NCI-H2081 (cell line): ENCODE results near the gene GDF10.
A peak's percentile ranks its signal among the peaks of the same experiment; 100 is the strongest.

Experiments used
- DNase-seq, 2 experiments: peaks; one replicate each; lab custom pipeline; 2025; lab: John Stamatoyannopoulos, UW

GDF10 gene

DNA sequence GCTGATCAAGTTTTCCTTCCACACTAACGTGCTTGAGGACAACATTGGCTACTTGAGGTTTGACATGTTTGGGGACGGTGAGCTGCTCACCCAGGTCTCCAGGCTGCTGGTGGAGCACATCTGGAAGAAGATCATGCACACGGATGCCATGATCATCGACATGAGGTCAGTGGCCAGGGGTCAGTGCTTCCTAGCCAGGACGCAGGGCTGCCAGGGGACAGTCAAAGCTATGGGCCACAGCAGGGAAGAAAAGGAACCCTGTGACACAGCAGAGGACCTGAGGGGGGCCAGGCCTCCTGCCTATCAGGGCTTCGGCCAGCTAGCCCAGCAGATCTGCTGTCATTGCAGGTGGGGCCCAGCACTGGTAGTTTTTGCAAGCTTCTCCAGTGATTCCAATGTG lies 53.4 kb downstream of the GDF10 start:
- no peak for DNase-seq

DNA sequence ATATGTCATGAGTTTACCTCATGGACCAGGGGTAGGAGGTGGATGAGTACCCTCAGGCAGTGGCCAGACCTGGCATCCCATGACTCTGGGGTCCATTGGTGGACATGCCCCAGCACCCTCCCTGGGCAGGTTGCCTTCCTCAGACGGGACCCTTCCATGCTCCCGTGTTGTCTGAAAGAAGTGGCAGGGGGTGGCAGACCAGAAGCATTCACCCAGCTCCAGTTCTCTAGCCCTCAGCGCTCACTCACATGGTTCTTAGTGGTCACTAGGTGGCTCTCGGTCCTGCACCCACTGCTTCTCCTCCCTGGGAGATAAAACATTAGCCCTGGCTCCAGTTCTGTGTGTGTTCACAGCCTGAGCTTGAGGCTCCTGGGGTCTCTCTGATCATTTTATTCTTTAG lies 54.2 kb downstream of the GDF10 start:
- DNase-seq = no peak

DNA sequence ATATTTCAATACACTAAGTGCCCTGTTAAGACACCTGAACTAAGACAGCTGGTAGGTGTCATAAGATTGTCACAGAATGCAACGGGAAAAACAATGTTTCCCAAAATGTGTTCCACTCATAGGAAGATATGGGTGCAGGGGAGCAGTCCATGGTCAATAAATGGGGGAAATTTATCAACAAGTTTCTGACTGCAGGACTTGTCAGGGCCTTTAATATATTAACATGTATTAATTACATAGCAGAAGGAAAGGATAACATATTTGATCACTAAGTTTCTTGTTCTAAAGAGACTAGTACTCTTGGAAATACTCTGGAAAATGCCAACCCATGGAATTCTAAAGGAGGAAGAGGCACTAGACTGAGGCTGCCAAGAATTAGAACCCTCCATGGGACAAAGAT lies 54.9 kb downstream of the GDF10 start:
- DNase-seq = no peak

DNA sequence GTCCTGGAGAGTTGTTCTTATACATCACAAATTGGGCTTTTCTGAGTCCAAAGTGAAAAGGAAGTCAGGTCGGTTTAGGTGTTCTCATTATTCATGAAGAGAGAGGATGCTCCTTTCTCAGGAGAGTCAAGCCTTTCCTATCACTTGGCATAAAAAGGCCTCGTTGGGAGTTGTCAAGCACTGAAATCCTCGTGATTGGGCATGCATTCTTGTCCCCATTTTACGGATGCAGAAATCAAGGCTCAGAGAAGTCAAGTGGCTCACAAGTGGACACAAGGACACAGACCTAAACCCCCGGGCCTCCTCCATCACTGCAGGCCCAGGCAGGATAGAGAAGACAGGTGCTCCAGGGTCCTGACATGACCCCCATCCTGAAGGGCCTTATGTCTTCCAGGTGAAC lies 56.7 kb downstream of the GDF10 start:
- DNase-seq = no peak

DNA sequence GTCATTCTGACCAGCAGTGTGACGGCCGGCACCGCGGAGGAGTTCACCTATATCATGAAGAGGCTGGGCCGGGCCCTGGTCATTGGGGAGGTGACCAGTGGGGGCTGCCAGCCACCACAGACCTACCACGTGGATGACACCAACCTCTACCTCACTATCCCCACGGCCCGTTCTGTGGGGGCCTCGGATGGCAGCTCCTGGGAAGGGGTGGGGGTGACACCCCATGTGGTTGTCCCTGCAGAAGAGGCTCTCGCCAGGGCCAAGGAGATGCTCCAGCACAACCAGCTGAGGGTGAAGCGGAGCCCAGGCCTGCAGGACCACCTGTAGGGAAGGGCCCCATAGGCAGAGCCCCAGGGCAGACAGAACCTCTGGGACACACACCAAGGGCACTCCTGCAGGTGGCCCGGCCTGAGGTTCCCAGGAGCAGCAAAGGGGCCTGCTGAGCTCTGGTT lies 57.2 kb downstream of the GDF10 start:
- no peak for DNase-seq

DNA sequence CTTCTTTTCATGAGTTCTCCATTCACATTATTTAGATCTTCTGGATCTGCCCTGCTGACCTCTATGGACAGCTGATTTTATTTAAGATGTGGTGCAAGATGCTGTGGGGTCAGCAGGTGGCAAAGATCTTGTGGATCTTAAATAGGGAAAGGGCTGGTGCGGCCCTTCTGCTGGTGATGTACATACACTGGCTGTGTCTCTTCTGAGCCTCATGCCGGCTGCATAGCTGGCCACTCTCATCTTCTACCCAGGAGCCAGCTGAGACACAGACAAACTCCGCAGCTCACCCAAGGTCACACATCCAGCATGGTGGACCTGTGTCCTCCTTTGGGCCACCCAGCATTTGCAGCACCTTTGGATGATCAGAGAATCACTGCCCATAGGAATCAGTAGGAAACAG lies 57.9 kb downstream of the GDF10 start:
- no peak for DNase-seq

DNA sequence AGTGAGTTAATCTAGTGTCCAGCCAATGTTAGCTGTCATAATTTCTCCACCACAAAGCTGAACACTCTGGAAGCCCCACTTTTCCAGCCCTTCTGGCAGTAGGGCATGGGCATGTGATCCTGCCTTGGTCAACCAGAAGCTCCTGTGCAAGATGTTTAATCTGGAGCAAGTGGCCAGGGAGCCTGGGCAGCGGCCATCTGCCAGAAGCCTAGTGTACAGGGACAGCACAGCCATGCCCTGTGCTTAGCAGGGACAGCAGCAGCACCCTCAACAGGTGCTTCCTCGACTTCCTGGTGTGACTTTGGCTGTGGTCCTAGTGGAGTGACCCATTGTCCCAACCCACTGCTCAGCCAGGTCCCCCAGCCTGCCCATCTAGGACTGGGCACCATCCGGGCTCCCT lies 58.5 kb downstream of the GDF10 start:
- no peak for DNase-seq

DNA sequence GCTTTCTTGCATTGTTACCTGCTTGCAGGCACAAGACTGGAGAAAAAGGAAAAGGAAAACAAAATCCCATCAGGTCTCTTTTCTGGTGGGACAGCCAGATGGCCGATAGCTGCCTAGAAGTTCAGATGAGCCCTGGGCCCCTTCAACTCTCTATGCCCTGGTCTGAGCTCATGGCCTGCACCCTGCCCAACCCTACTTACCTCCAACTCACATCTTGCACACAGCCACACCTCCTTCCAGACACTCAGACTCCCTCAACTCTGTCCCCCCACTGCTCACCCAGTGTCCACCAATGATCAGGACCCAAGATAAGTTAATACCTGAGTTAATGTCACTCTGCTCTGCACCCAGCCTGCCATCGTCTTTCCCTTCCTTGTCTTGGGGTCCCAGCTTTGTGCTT lies 59.1 kb downstream of the GDF10 start:
- DNase-seq = no peak

DNA sequence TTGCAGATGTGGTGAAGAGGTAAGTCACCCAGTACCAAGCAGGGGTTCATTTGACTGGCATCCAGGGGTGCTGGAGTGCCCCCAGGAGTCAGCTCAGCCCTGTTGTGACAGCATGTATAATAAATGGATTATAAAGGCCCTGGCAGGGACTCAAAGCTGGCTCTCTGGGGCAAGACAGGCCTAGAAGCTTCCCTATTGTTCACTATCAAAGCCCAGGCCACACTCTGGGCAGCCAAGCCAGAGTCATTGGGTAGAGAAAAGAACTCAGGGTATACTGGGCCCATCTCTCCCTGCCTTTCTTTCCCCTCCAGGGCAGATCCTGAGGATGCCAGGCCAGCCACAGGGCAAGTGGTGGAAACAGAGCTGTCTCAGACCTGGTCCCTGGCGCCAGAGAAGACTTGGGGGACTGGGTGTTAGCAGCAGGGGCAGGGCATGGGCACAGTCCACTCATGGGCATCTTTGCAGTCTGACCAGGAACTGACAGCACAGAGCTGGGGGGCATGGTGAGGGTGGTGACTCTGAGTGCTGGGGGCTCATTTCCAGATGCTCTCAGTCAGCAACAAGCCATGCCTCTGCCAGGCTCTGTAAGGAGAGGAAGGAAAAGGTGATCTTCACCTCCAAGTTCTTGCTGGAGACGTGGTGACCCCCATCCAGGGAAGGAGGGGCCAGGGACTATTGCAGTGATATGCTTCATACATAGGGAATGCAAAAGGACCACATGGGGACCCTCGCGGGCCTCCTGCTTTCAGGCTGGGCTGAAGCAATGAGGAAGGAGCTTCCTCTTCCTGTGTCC lies 59.8 kb downstream of the GDF10 start:
- DNase-seq = no peak

DNA sequence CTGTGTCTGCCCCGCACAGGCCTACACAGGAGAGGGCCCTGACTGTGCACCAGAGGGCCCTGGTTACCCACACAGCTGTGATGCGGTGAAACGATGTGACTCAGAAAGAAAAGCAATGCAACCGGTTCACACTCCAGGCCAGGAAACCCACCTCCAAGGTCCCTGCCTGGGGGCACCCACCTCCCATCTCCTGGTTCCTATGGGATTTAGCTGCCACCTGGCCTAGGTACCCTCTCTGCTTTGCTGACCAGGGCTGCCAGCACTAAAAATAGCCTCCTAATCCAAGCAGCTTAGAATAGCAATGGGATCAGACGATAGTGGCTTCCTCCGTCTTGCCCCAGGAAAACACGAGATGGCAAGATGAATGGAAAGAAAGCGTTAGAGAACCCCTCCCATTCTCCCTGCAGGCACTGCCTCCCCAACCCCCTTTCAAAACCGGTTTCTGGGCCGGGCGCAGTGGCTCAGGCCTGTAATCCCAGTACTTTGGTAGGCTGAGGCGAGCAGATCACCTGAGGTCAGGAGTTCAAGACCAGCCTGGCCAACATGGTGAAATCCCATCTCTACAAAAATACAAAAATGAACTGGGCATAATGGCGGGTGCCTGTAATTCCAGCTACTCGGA lies 60.5 kb downstream of the GDF10 start:
- DNase-seq = no peak

DNA sequence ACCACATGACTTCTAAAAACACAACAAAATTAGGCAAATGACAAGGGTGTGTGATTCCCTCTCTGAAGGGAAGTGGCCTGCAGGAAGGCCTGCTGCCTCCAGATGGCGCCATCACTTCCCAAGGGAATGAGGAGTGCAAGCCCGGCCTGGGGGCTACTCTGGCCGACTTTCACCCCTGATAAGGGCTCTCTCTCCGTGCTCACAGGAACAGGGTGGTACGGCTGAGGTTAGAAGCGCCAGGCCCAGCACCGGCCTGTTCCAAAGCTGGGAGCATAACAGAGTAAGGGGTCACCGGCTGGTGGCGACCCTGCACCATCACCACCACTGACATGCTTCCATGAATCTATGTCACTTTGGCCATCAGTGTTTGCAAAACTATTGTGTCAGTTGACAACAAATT lies 61.3 kb downstream of the GDF10 start:
- peak; percentile 20 to 27 for DNase-seq

DNA sequence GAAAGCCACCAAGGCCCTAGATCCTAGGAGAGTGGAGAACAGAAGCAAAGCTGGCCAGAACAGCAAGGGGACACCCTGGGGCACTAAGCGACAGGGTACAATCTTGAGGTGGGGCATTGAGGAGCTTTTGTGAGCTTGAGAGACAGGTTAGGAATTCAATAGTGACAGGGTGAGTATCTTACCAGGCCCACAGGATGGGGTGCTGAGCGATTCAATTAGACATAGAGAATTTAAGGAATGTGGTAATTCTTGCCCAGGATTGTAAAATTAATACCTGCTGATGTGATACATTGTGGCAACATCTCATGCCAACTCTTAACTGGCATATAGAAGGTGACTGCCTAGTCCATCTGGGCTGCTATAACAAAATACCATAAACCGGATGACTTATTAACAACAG lies 62.2 kb downstream of the GDF10 start:
- DNase-seq = no peak
